Urinary bladder (tissue), 4 donors: ENCODE data around the gene LYRM1. TPM values are rescaled to one million over a fixed set of nuclear protein-coding genes. Genes with fewer than 3 reads are reported as not detected.
A peak's percentile ranks its signal among the peaks of the same experiment; 100 is the strongest.
"Not testable (repeated sequence)": the region's sequence is repeated elsewhere in the genome, so short reads cannot be mapped to it uniquely, and the experiment has no call there.

ENCODE experiments used
- DNase-seq: peaks from one replicate; pipeline ENCODE4 v3.0.0-alpha.2; 2015; ENCODE audit errors: extremely low spot score
- H3K27ac ChIP-seq: one replicate; pipeline ENCODE4 v1.5.1; 2013; ENCODE audit warnings: low read depth, mild to moderate bottlenecking, moderate library complexity
- H3K36me3 ChIP-seq: one replicate; pipeline ENCODE4 v1.6.1; 2013; ENCODE audit warnings: mild to moderate bottlenecking, moderate library complexity; ENCODE audit not compliant: insufficient read depth
- H3K4me1 ChIP-seq: one replicate; pipeline ENCODE4 v1.6.1; 2013; ENCODE audit warnings: mild to moderate bottlenecking, moderate library complexity; ENCODE audit not compliant: insufficient read depth
- H3K4me3 ChIP-seq: one replicate; pipeline ENCODE4 v1.5.1; 2013; ENCODE audit warnings: low read depth, low read length
- WGBS: extraction: QIAGEN DNeasy Blood & Tissue Kit; methylation state at CpG from one replicate; pipeline ENCODE4 v1.1.7; 2013; 5-methylcytosine and 5-hydroxymethylcytosine counted together
- polyA plus RNA-seq: library from polyadenylated mRNA; stranded (reverse); fragments of 200-250 nt; gene quantifications from one replicate; pipeline ENCODE4 v1.2.3, GENCODE V29; 2013
- total RNA-seq: library from RNA; depleted of rRNA; stranded (reverse); fragments of >200 nt; gene quantifications from one replicate; pipeline ENCODE4 v1.2.3, GENCODE V29; 2014
- donor health status: healthy with polysubstance abuse.
- donor health status: healthy.

LYRM1 gene, protein sequence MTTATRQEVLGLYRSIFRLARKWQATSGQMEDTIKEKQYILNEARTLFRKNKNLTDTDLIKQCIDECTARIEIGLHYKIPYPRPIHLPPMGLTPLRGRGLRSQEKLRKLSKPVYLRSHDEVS
- total RNA-seq (54.6 TPM), polyA plus RNA-seq (59.8 TPM)

DNA sequence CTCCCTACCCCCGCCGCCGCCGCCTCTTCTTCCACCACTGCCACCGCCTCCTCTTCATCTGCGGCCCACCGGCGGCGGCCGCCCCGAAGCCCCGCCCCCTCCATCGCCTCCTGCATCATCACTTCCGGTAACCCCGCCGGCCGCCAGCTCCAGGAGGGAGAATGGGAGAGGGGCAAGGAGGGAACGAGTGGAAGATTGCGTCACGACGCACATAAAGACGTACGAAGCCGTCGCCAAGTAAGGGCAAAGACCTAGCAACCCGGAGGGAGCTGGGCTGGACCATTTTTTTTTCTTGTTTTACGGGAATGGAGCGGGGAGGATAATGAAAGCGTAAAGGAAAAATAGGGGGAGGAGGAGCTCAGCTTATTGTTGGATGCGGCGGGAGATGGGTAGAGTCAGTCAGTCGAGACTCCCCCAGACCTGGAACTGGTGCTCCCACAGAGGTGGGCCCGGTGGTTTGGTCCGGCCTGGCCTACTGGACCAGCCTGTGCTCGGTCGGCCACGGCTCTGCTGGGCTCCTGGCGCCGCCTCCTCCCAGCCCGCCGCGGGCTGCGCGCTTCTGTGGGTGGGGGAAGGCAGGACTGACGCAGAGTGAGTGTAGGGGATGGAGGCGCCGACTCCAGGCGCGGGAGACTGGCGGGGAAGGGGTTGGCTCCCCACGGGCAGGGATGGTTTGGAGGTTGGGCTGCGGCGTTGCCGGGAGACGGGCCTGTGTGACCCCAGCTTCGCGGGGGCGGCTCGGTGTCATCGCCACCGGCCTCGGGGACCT, at the start of gene LYRM1, which contains the start of gene DCUN1D3:
Gene LYRM1 (plus strand): TSS at position 473 of the 769 bp plus-strand sequence. CDS start 14,785 bp downstream, outside the sequence.
Gene DCUN1D3 (minus strand): TSS at position 60 of the 769 bp plus-strand sequence. CDS start 37,820 bp downstream, outside the sequence.
- peak within 1 kb of the TSS; percentile 98 for H3K27ac ChIP-seq
- no peaks in the 10 kb centered on the region for H3K36me3 ChIP-seq
- under 1% methylated on average over 62 of the region's 62 CpGs for WGBS
- H3K4me3 ChIP-seq: peak within 1 kb of the TSS; percentile 78
- H3K4me1 ChIP-seq: peaks cover 4% of the 10 kb centered on the region
- peak; percentile 94 for DNase-seq

DNA sequence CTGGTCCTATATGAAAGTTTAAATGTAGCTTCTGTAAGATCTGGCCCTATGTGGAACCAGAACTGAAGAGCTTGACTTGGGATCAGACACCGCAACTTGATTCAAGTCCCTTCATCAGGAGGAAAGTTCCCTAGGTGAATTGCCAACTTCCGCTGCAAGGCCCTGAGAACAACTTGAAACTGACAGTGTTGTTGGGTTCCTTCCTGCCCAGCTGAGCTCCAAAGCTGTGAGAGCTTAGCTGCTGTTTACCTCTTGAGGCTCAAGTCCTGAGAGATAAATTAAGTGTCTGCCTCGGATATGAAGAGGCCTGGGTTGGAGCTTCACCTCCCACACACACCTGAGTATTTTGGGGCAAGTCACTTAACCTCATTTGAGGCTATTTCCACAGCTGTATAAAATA, 49.6 kb upstream of the LYRM1 start:
- no peaks in the 10 kb centered on the region for H3K4me1 ChIP-seq
- no peak overlapping the region for H3K4me3 ChIP-seq
- no peak for DNase-seq
- peak overlapping the region; percentile 6 for H3K27ac ChIP-seq
- no peaks in the 10 kb centered on the region for H3K36me3 ChIP-seq
- WGBS: 56% methylated on average over 3 of the region's 3 CpGs

- Histone ChIP-seq H3K27ac (peak overlapping the region; percentile 45), H3K4me3 (no peak overlapping the region)
- WGBS: 18% methylated on average over 2 of the region's 2 CpGs
Observed at GRCh38 chr16:20851601-20852000, 49.0 kb upstream of the LYRM1 start.

DNA sequence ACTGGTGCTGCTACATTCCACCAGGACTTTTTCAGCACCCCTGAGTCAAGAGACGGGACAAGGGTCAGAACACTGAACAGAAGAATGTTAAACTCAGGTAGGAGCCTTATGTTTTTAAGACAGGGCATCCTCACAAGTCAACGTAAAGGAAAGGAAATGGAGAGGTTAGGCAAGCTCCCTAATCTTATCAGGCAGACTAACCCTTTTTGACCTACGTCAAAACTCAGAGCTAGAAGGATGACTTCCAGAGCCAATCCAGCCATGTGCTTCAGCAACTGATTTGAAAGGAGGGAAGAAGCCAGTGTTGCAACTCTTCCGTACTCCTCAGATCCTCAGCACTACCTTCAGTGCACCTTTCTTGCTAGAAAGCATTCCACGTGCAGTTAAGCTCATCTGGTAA, 47.4 kb upstream of the LYRM1 start:
- Histone ChIP-seq H3K4me1 (no peaks in the 10 kb centered on the region), H3K36me3 (no peaks in the 10 kb centered on the region), H3K4me3 (no peak overlapping the region), H3K27ac (no peak overlapping the region)
- DNase-seq: no peak
- WGBS: 62% methylated on average over 5 of the region's 5 CpGs

More at GRCh38 chr16:20851601-20852000, 49.0 kb upstream of the LYRM1 start:
- H3K36me3 ChIP-seq: no peaks in the 10 kb centered on the region
- DNase-seq: peak; percentile 64
- H3K4me1 ChIP-seq: no peaks in the 10 kb centered on the region

DNA sequence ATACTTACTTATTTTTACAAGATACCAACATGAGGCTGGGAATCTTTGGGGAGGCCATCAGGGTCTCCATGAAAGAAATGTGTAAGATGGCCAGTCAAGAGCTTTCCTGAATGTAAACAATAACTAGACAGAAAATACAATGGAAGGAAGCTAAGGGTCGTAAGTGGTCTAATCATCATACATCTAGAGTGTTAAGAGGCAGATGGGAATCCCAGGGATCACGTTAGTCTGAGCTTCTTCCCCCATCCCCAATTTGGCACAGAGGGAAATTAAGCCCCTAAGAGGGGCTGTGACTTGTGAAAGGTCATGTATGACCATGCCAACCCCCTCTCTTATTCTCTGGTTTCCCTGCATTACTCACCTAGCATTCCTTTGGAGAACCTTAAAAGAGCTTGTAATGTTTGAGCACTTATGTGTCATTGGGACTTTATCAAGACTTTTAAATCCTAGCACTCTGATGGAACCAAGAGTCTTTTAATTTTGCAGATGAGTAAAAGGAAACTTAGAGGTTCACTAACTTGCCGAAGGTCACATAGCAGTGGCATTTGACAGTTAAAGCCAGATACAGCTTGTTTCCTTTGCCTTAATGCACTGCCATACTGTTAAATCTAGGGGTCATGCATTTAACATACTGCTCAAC, 46.5 kb upstream of the LYRM1 start:
- WGBS: 88% methylated on average over 3 of the region's 3 CpGs
- Histone ChIP-seq H3K4me3 (no peak overlapping the region), H3K4me1 (no peaks in the 10 kb centered on the region), H3K27ac (no peak overlapping the region), H3K36me3 (no peaks in the 10 kb centered on the region)
- no peak for DNase-seq

GRCh38 chr16:20854963-20855362, 45.6 kb upstream of the LYRM1 start:
- no peaks in the 10 kb centered on the region for H3K36me3 ChIP-seq
- no peak overlapping the region for H3K4me3 ChIP-seq
- H3K27ac ChIP-seq: no peak overlapping the region
- no peak for DNase-seq
- H3K4me1 ChIP-seq: no peaks in the 10 kb centered on the region
- 91% methylated on average over 2 of the region's 2 CpGs for WGBS

GRCh38 chr16:20857281-20857680, 43.3 kb upstream of the LYRM1 start:
- Histone ChIP-seq H3K4me1 (no peaks in the 10 kb centered on the region), H3K4me3 (no peak overlapping the region), H3K27ac (no peak overlapping the region), H3K36me3 (no peaks in the 10 kb centered on the region)
- whole genome bisulfite sequencing: 87% methylated on average over 2 of the region's 2 CpGs
- DNase-seq: no peak

- no peaks in the 10 kb centered on the region for H3K4me1 ChIP-seq
- no peak overlapping the region for H3K4me3 ChIP-seq
- no peaks in the 10 kb centered on the region for H3K36me3 ChIP-seq
- DNase-seq: no peak
- 87% methylated on average over 3 of the region's 3 CpGs for WGBS
- H3K27ac ChIP-seq: no peak overlapping the region
Observed at GRCh38 chr16:20859229-20859628, 41.3 kb upstream of the LYRM1 start.

GRCh38 chr16:20859699-20860098, 40.9 kb upstream of the LYRM1 start:
- Histone ChIP-seq H3K27ac (no peak overlapping the region), H3K36me3 (no peaks in the 10 kb centered on the region), H3K4me1 (no peaks in the 10 kb centered on the region)

DNA sequence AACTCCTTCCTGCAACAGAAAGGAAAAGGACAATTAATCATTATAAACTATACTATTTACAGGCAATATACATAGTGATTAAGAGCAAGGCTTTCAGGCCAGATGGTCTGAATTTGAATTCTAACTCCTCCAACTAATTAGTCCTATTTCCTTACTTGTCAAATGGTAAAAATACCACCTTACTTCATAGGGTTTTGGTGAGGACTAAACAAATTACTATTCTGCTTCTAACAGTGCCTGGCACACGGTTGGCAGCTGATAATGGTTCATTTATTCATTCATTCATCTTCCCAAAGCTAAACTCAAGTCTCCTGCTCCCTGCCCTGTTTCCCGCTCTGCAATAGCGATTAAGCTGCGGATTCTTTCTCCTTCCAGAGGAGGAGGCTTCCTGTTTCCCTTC, 40.2 kb upstream of the LYRM1 start:
- Histone ChIP-seq H3K4me3 (no peak overlapping the region), H3K27ac (no peak overlapping the region), H3K36me3 (no peaks in the 10 kb centered on the region), H3K4me1 (no peaks in the 10 kb centered on the region)
- 78% methylated on average over 4 of the region's 4 CpGs for WGBS
- no peak for DNase-seq

More at GRCh38 chr16:20859699-20860098, 40.9 kb upstream of the LYRM1 start:
- 70% methylated on average over 4 of the region's 4 CpGs for WGBS
- DNase-seq: no peak
- H3K4me3 ChIP-seq: no peak overlapping the region

- H3K27ac ChIP-seq, DNase-seq, H3K36me3 ChIP-seq, H3K4me3 ChIP-seq, H3K4me1 ChIP-seq: not testable (repeated sequence)
- 83% methylated on average over 4 of the region's 4 CpGs for WGBS
Observed at GRCh38 chr16:20860995-20861394, 39.6 kb upstream of the LYRM1 start.

- WGBS: 96% methylated on average over 21 of the region's 21 CpGs
- Histone ChIP-seq H3K27ac (no peak overlapping the region), H3K4me3 (no peak overlapping the region), H3K36me3 (no peaks in the 10 kb centered on the region), H3K4me1 (peaks cover 3% of the 10 kb centered on the region)
- no peak for DNase-seq
Observed at GRCh38 chr16:20862162-20862960, 38.2 kb upstream of the LYRM1 start.

DNA sequence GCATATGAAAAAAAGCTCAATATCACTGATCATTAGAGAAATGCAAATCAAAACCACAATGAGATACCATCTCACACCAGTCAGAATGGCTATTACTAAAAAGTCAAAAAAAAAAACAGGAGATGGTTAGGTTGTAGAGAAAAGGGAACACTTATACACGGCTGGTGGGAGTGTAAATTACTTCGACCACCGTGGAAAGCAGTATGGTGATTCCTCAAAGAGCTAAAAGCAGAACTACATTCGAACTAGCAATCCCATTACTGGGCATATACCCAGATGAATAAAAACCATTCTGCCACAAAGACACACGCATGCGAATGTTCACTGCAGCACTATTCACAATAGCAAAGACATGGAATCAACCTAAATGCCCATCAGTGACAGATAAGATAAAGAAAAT, 36.2 kb upstream of the LYRM1 start:
- H3K4me1 ChIP-seq, H3K27ac ChIP-seq, H3K4me3 ChIP-seq, H3K36me3 ChIP-seq, DNase-seq: not testable (repeated sequence)
- WGBS: 91% methylated on average over 6 of the region's 6 CpGs
